Measurements from ENCODE around the gene EIF4B. TPM values are rescaled to one million over a fixed set of nuclear protein-coding genes. Genes with fewer than 3 reads are reported as not detected.

Gene EIF4B
- total and polyA plus RNA-seq, 2 of the 8 experiments (the other 6 are each of a cell fraction or from before 2014, with no cell fraction given), result 269 to 816 TPM

DNA sequence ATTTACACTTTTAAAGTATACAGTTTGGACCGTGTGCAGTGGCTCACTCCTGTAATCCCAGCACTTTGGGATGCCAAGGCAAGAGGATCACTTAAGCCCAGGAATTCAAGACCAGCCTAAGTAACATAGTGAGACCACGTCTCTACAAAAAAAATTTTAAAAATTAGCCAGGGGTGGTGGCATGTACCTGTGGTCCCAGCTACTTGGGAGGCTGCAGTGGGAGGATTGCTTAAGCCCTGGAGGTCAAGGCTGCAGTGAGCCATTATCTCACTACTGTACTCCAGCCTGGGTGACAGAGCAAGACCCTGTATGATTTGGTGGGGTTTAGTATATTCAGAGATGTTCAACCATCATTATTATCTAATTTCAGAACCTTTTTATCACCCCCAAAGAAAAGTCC lies 4.7 kb downstream of the EIF4B start:
- Histone ChIP-seq H3K18ac (ENCODE audit: extremely low read depth, low read length) (no peak overlapping the region), H2BK20ac (ENCODE audit: low read length) (no peak overlapping the region), H3K4ac (replicated peaks; ENCODE audit: insufficient read length, low read depth, low read length) (no peak overlapping the region), H3K27ac (ENCODE audit: low read depth, low read length) (no peak overlapping the region), H4K91ac (replicated peaks; ENCODE audit: insufficient read length, low read length) (no peak overlapping the region), H3K27me3 (replicated peaks in 1 of 4; ENCODE audit: control insufficient read depth in 3 of 4, extremely low read depth in 1 of 4, insufficient read depth in 3 of 4, low read length in 3 of 4) (no peaks in the 10 kb centered on the region), H3K4me1 (replicated peaks in 1 of 4; ENCODE audit: control insufficient read depth in 3 of 4, insufficient read depth in 4 of 4, low read length in 3 of 4) (peaks cover 0 to 3% (median 2%) of the 10 kb centered on the region in 4 experiments; a peak in 3 of 7 replicates), H2BK5ac (ENCODE audit: low read depth, low read length) (no peak overlapping the region), H3K36me3 (ENCODE audit: control insufficient read depth in 2 of 4, insufficient read depth in 4 of 4, low read length in 3 of 4) (peaks cover 2 to 39% (median 3%) of the 10 kb centered on the region in 4 experiments; a peak in 5 of 8 replicates), H2AFZ (ENCODE audit: low read length) (no peak overlapping the region), H3K4me2 (ENCODE audit: insufficient read depth in 1 of 2, low read depth in 2 of 2, low read length in 2 of 2) (peak overlapping the region; percentile 3; a peak in 1 of 4 replicates), H2BK12ac (ENCODE audit: low read depth, low read length) (no peak overlapping the region), H3K23ac (ENCODE audit: insufficient read length) (no peak overlapping the region), H3K23me2 (ENCODE audit: low read depth, low read length) (peaks cover 8% of the 10 kb centered on the region; the same call in 1 of the 2 replicates), H2BK120ac (replicated peaks; ENCODE audit: low read depth, low read length) (no peak overlapping the region), H4K20me1 (replicated peaks in 1 of 2; ENCODE audit: control insufficient read depth in 1 of 2, insufficient read depth in 2 of 2, low read length in 2 of 2) (peaks cover 22 to 23% of the 10 kb centered on the region in 2 experiments), H4K8ac (ENCODE audit: extremely low read depth, insufficient read depth, low read length) (no peak overlapping the region), H2AK5ac (ENCODE audit: low read depth, low read length) (no peak overlapping the region), H3K9ac (replicated peaks in 1 of 4; ENCODE audit: extremely low read depth in 1 of 4, low read depth in 3 of 4, low read length in 3 of 4) (no peak overlapping the region), H3K4me3 (ENCODE audit: extremely low read depth in 1 of 4, insufficient read depth in 2 of 4, low read depth in 3 of 4, low read length in 4 of 4) (no peak overlapping the region), H3K79me2 (ENCODE audit: control insufficient read depth in 1 of 2, insufficient read depth in 2 of 2, low read length in 2 of 2) (peaks cover 81 to 94% of the 10 kb centered on the region in 2 experiments), H4K5ac (ENCODE audit: insufficient read length, low read depth, low read length) (no peak overlapping the region), H3K9me3 (ENCODE audit: insufficient read depth in 2 of 2, low read depth in 1 of 2, low read length in 1 of 2) (no peaks in the 10 kb centered on the region), H2BK15ac (ENCODE audit: low read length) (no peak overlapping the region), H3K79me1 (ENCODE audit: low read depth, low read length) (no peaks in the 10 kb centered on the region), H3K14ac (ENCODE audit: insufficient read length) (no peak overlapping the region), H3K56ac (replicated peaks; ENCODE audit: insufficient read length, low read depth, low read length) (no peak overlapping the region)
- DNase-seq (ENCODE audit: low read depth in 1 of 2, low spot score in 2 of 2) (no peak), FAIRE-seq (no peak)
- ChIA-PET POLR2A (ENCODE audit: partially characterized antibody) (interaction anchor here (0.8 to 15.4 kb wide), 9 partner anchors 8 to 587 kb away, joined by 3 to 711 read pairs (median 3); partner anchors contain the start of genes CSAD, KRT8 and TNS2), CTCF (ENCODE audit: partially characterized antibody) (interaction anchor here (1.6 to 2.3 kb wide), 2 partner anchors 14 to 16 kb away, joined by 5 to 12 read pairs; no protein-coding TSS in a partner anchor)
- 88% methylated on average over 2 of the region's 2 CpGs; no CpG with 5 or more reads in 1 of the 2 experiments for WGBS, 2 experiments (ENCODE audit: extremely low coverage in 1 of 2, insufficient coverage in 1 of 2, insufficient read length in 1 of 2, insufficient replicate concordance in 2 of 2, low coverage in 1 of 2, low lambda C conversion rate in 2 of 2, missing lambda C conversion rate in 1 of 2)
- TF ChIP-seq BCL11A (IDR thresholded peaks at IDR 0.05; ENCODE audit: low read depth in 2 of 2, low read length in 2 of 2) (no peak), CREB1 (IDR thresholded peaks at IDR 0.05) (no peak), EGR1 (IDR thresholded peaks at IDR 0.05; ENCODE audit: borderline replicate concordance, low read depth, low read length) (no peak), FOSL1 (IDR thresholded peaks at IDR 0.05; ENCODE audit: insufficient read depth, low read depth, low read length) (no peak), EP300 (IDR thresholded peaks at IDR 0.05; ENCODE audit: borderline replicate concordance in 1 of 2, low read depth in 2 of 2, low read length in 2 of 2) (no peak), E2F6 (IDR thresholded peaks at IDR 0.05) (no peak), TAF1 (IDR thresholded peaks at IDR 0.05; ENCODE audit: low read depth, low read length) (no peak), CHD2 (IDR thresholded peaks at IDR 0.05; ENCODE audit: low read length) (no peak), CBX8 (IDR thresholded peaks at IDR 0.05; ENCODE audit: borderline replicate concordance, low read depth, low read length) (no peak), GTF2F1 (IDR thresholded peaks at IDR 0.05; ENCODE audit: borderline replicate concordance, low read depth, low read length) (no peak), RFX5 (IDR thresholded peaks at IDR 0.05; ENCODE audit: borderline replicate concordance, low read depth, low read length) (no peak), BACH1 (IDR thresholded peaks at IDR 0.05; ENCODE audit: low read length) (no peak), ASH2L (IDR thresholded peaks at IDR 0.05; ENCODE audit: low read length) (no peak), CBX5 (IDR thresholded peaks at IDR 0.05; ENCODE audit: low read depth, low read length) (no peak)
